CD1c-positive myeloid dendritic cell (primary cell): ENCODE measurements around the gene WWOX.

Experiments
- DNase-seq: peaks from one replicate; pipeline ENCODE4 v3.0.0-alpha.2; 2016; ENCODE audit errors: extremely low spot score

The WWOX gene

DNA sequence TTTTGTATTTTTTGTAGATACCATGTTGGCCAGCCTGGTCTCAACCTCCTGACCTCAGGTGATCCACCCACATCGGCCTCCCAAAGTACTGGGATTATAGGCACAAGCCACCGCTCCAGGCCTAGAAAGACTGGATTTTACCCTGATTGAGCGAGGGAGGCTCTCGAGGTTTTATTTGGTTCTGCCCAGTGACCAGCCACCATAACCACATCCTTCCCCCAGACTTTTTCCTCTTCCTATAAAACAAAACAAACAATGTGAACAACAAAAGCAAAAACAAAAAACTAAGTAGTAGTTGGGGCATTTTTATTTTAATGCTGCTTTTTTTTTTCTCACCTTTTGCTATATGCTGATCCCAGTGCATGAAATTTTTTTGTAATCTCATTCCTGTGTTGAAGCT, 991.5 kb downstream of the WWOX start:
- no peak for DNase-seq

DNA sequence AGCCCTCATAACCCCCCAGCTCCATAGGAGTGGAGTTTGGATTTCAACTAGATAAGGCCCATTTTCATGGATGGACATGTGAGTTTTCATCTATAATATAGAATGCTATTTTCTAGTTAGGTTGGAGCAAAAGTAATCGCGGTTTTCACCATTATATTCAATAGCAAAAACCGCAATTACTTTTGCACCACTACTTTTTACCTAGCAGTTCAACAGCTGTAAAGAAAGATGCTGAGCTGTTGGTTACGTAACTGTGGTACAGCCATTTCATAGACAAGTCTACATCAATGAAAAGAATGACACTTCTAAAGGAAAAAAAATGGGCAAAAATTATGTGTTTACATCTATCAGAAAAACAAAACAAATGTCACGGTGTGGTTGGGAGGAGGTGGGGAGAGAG, 993.4 kb downstream of the WWOX start:
- no peak for DNase-seq

- DNase-seq: peak; percentile 83
These were observed 994.1 kb downstream of the WWOX start for GRCh38 chr16:79093554-79093967.

- no peak for DNase-seq
These were observed 996.8 kb downstream of the WWOX start for GRCh38 chr16:79096246-79096645.

GRCh38 chr16:79097166-79097565, 997.7 kb downstream of the WWOX start:
- peak; percentile 61 for DNase-seq

DNA sequence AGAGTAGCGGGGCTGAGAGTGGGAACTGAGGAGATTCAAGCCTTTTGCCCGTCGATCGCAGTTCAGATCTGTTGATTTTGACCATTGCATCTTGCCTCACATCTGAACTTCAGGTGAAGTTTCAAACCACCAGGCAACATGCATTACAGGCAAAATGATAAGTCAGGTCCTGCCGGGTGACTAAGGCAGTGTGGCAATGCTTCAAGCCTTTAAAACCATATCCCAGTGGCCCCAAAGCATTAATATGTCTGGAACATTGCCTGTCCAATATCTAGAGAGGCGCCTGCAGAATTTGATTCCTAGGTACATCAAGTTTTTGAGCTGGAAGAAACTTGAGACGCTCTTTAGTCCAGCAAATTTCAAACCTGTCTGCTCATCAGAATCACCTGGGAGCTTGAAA, 998.3 kb downstream of the WWOX start:
- DNase-seq: no peak

DNA sequence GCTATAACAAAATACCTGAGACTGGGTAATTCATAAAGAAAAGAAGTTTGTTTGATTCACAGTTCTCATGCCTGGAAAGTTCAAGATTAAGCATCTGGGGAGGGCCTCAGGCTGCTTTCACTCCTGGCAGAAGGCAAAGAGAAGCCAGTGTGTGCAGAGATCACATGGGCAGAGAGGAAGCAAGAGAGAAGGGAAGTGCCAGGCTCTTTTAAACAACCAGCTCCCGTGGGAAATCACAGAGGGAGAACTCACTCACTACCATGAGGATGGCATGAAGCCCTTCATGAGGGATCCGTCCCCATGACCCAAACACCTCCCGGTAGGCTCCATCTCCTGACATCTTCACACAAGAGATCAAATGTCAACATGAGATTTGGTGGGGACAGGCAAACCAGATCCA, 999.5 kb downstream of the WWOX start:
- DNase-seq: peak; percentile 41

DNA sequence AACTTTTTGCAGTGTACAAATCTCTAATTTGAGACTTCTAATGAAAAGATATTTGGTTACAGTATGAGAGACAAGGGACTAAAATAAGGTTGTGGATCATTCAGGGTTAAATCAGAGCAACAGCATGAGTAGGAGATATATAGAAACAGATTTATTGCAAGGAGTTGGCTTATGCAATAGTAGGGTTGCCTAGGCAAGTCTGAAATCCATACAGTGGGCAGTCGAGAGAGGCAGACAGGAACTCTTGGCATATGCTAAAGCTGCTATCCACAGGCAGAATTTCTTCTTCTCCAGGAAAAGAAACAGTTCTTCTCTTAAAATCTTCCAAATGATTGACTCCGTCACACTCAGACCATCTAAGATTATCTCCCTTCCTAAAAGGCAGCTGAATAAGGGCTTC, 1000.3 kb downstream of the WWOX start:
- DNase-seq: no peak

DNA sequence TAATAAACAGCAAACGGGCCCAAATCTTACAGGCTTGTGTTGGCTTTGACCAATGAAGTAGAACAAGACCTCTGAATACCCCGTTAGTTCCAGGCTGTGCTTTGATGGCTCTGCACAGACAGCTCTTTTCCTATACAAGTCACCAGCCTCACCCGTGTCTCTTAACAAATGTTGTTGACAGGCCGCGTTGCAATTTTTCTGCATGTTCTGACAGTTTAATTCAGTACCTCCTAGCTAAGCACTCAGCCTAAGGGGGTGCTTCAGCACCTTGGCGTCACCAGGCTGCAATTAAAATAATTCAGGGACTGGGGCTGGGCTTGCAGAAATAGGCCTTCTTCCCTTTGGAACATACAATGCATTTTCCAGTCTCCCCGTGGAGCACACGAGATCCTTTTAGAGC, 1001.0 kb downstream of the WWOX start:
- no peak for DNase-seq

DNA sequence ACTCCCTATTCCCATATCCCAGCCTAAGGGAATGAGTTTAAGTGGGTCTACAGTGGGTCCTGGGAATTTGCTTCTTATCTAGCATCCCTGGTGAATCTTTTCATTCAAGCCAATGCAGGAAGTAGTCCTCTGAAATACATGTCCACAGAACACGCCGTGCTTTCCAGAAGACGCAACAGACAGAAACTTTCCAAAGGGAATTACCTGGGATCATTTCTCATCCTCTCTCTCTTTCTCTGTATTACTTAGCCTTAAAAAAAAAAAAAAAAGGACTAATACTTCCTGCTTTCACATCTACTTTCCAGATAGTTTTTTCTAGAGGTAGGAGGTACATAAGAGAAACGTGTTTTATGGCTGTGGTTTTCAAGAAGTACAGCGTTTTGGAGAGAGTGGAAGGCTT, 1002.0 kb downstream of the WWOX start:
- DNase-seq: no peak

- no peak for DNase-seq
These were observed 1005.1 kb downstream of the WWOX start for GRCh38 chr16:79104567-79104966.

- no peak for DNase-seq
These were observed 1007.8 kb downstream of the WWOX start for GRCh38 chr16:79107301-79107700.

DNA sequence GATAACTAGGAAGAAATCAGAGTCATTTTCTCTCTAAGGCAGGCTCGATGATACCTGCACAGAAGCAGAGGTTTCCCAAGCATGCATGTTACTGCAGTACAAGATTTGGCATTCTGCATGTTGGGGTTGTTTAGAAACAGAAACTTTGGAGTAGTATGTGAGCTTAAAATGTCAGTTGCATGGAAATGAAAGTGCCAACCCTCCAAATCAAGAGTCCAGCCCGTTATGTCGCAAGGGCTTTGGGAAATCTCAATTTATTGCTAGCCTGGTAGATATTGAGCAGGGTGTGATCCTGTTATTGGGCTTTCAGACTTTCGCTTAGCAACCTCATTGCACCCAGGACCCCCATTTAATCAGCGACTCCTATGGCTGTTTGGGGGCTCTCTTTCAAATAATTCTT, 1010.3 kb downstream of the WWOX start:
- DNase-seq: no peak

DNA sequence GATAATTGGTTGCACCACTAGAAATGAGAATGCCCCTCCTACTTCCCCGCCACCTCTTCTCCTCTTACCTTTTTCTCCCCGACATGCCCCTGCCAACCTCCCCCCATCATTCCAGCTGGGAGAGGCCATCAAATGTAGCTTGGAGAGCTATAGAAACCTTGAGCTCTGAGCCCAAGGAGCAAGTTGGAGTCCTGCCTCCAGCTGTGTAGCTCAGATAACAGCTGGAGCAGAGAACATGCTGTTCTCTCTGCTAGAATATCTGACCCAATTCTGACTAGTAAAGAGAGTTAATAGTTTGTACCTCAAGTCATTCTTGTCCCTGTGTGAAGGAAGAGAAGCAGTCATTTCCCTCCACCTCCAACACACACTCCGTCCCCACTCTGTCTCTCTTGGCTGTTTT, 1010.8 kb downstream of the WWOX start:
- no peak for DNase-seq

- DNase-seq: no peak
These were observed 1011.5 kb downstream of the WWOX start for GRCh38 chr16:79110953-79111352.

- no peak for DNase-seq
These were observed 1013.0 kb downstream of the WWOX start for GRCh38 chr16:79112462-79112861.

DNA sequence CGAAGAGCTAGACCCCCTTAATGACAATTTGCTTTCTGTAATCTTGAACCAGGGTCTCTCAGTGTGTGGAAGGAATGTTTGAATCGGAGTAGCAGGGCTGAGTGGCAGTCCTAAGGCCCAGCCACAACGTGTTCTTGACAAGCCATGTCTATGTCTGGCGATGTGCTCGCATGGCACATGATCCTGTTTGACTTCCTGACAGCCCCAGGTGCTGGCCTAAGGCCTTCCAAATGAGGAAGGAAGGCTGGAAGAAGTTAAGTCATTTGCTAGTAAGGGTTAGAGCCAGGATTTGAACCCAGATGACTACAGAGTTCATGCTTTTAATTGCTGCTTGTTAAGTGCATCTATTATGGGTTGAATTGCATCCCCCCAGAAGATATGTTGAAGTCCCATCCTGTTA, 1014.4 kb downstream of the WWOX start:
- no peak for DNase-seq

- DNase-seq: no peak
These were observed 1015.3 kb downstream of the WWOX start for GRCh38 chr16:79114759-79115158.

DNA sequence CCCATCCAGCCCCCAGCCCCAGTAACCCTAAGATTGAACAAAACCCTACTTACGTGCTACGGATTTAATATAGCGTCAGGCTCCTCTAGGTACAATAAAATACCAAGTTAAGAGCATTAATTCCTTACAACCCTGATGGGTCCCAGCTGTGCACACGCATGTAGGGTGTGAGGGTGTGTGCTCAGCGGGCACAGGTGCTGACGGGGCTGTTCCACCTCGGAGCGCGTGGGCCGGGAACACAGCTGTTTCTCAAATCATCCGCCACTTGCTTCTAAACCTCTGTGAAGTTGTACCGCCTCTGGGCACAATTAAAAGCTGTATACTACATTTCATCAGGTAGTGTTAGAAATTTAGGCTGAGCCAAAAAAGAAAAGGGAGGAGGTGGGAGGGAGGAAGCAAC, 1022.5 kb downstream of the WWOX start:
- no peak for DNase-seq

DNA sequence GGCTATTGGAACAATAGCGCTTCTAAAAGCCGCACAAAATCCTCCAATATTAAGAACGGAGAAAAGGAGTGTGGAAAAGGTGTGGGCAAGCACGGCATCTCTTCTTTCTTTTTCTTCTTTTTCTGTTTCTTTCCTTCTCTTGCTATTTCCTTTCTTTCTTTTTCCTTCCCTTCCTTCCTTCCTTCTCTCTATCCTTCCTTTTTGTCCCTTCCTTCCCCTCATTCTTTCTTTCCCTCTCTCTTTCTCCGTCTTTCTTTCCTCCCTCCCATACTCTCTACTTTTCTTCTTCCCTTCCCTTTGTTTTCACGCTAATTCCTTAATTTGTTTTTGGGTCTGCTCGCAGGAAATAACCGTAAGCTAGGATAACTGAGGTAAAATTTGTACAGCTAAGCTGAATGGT, 1022.9 kb downstream of the WWOX start:
- no peak for DNase-seq

DNA sequence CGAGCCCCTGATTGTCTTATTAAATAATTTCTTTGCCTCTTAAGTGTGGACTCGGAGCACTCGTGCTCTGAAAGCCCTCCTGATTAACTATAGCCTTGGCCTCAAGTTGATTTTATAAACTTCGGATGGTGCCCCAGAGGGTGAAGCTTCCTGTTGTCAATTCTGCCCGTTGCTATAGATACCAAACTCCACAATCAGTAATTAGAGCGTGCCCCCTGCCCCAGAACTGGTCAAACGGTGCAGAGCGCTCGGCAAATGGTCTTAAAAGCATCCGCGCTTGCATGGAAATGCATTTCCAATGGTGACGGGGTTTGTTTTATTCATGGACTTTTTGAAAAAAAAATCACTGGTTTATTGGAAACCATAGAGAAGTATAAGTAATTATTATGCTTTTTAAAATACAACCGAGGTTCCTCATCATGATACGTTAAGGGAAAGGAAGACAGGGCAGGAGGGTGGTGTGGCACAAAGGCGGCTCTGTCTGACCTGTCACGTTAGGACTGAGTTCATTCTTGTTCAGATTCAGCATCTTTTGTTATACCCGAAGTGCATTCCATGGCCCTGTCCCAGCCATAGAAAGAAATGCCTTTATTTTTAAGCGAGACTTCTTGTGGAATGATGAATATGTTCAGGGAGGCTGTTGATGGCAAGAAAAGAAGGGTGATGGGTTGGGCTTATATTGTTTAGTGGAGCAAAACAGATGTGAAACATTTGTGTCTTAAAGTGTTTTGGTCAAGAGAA, 1024.7 kb downstream of the WWOX start:
- DNase-seq: no peak

- DNase-seq: no peak
These were observed 1028.3 kb downstream of the WWOX start for GRCh38 chr16:79127766-79128165.

DNA sequence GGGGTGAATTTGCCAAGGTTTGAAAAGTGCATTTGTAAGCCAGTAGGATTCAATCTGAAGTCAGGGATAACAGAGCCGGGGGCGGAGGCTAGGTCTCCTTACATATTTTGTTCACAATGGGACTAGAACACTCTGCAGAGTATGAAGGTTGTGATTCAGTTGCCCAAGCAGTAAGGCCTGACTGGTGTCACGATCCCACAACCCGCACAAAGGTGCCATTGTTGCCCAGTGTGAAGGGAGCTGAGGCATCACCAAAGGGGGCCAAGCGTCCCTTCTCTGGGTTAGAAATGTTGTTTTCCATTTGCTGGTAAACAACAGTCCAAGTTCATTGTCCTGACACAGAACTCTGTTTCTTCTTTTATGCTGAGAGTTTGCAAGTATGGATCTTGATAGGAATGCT, 1029.3 kb downstream of the WWOX start:
- no peak for DNase-seq

- no peak for DNase-seq
These were observed 1031.2 kb downstream of the WWOX start for GRCh38 chr16:79130616-79131015.
